H9 (cell line): ENCODE results near the gene FITM2. TPM values are rescaled to one million over a fixed set of nuclear protein-coding genes. Genes with fewer than 3 reads are reported as not detected.

Experiments
- DNase-seq: peaks from one replicate; pipeline ENCODE4 v3.0.0-alpha.2; 2017
- H2AFZ ChIP-seq: one replicate; pipeline ENCODE4 v1.6.1; 2013; ENCODE audit warnings: mild to moderate bottlenecking, low read length, control low read depth, moderate library complexity
- H2AK5ac ChIP-seq: 2 replicates; pipeline ENCODE4 v1.6.1; 2013; ENCODE audit warnings: low read length, control low read depth, mixed read lengths; ENCODE audit not compliant: insufficient read length
- H2BK120ac ChIP-seq: one replicate; pipeline ENCODE4 v1.6.1; 2013; ENCODE audit warnings: low read depth, mild to moderate bottlenecking, low read length, control low read depth, inconsistent platforms; ENCODE audit not compliant: poor library complexity, severe bottlenecking
- H2BK12ac ChIP-seq: 2 replicates; pipeline ENCODE4 v1.6.1; 2013; ENCODE audit warnings: low read length, control low read depth, mixed read lengths, low read depth; ENCODE audit not compliant: insufficient read length
- H2BK15ac ChIP-seq: 2 replicates; pipeline ENCODE4 v1.6.1; 2013; ENCODE audit warnings: low read depth, low read length, control low read depth
- H2BK20ac ChIP-seq: one replicate; pipeline ENCODE4 v1.6.1; 2013; ENCODE audit warnings: low read depth, mild to moderate bottlenecking, low read length, control low read depth, inconsistent platforms; ENCODE audit not compliant: poor library complexity, severe bottlenecking
- H2BK5ac ChIP-seq: 2 replicates; pipeline ENCODE4 v1.6.1; 2013; ENCODE audit warnings: low read length, control low read depth, mixed read lengths; ENCODE audit not compliant: insufficient read length
- H3K14ac ChIP-seq: 2 replicates; pipeline ENCODE4 v1.6.1; 2013; ENCODE audit warnings: low read length, control low read depth; ENCODE audit not compliant: insufficient read depth
- H3K18ac ChIP-seq: 2 replicates; pipeline ENCODE4 v1.6.1; 2013; ENCODE audit warnings: low read depth, mild to moderate bottlenecking, mixed read lengths, low read length, control low read depth; ENCODE audit not compliant: insufficient read length
- H3K23ac ChIP-seq: 2 replicates; pipeline ENCODE4 v1.6.1; 2013; ENCODE audit warnings: low read length, control low read depth, mixed read lengths, low read depth; ENCODE audit not compliant: insufficient read length
- H3K23me2 ChIP-seq: 2 replicates; pipeline ENCODE4 v1.6.1; 2013; ENCODE audit warnings: low read depth, mild to moderate bottlenecking, mixed read lengths, low read length, control low read depth; ENCODE audit not compliant: insufficient read length, poor library complexity, severe bottlenecking
- H3K27ac ChIP-seq: 2 replicates; pipeline ENCODE4 v1.5.1; 2013; ENCODE audit warnings: low read length, control low read depth, mixed read lengths, low read depth; ENCODE audit not compliant: insufficient read length
- H3K27me3 ChIP-seq: 2 replicates; pipeline ENCODE4 v1.6.1; 2013; ENCODE audit warnings: low read length, control low read depth, inconsistent platforms; ENCODE audit not compliant: insufficient read depth
- H3K4ac ChIP-seq: 2 replicates; pipeline ENCODE4 v1.6.1; 2013; ENCODE audit warnings: low read depth, mild to moderate bottlenecking, control low read depth, inconsistent platforms, low read length, moderate library complexity
- H3K4me1 ChIP-seq: 2 replicates; pipeline ENCODE4 v1.6.1; 2013; ENCODE audit warnings: low read length, control low read depth, inconsistent platforms; ENCODE audit not compliant: insufficient read depth
- H3K4me2 ChIP-seq: 2 replicates; pipeline ENCODE4 v1.6.1; 2013; ENCODE audit warnings: low read length, control low read depth, mixed read lengths; ENCODE audit not compliant: insufficient read length, insufficient read depth
- H3K56ac ChIP-seq: 2 replicates; pipeline ENCODE4 v1.6.1; 2013; ENCODE audit warnings: low read depth, mild to moderate bottlenecking, mixed read lengths, low read length, control low read depth; ENCODE audit not compliant: insufficient read length
- H3K79me1 ChIP-seq: 2 replicates; pipeline ENCODE4 v1.6.1; 2013; ENCODE audit warnings: low read depth, mild to moderate bottlenecking, moderate library complexity, low read length, control low read depth, inconsistent platforms; ENCODE audit not compliant: insufficient read depth, poor library complexity, severe bottlenecking
- H3K79me2 ChIP-seq: 2 replicates; pipeline ENCODE4 v1.6.1; 2013; ENCODE audit warnings: low read length, control low read depth, inconsistent platforms; ENCODE audit not compliant: insufficient read depth
- H3K9ac ChIP-seq: 2 replicates; pipeline ENCODE4 v1.6.1; 2013; ENCODE audit warnings: low read length, control low read depth, mixed read lengths; ENCODE audit not compliant: insufficient read length; ENCODE audit errors: extremely low read depth
- H3K9me3 ChIP-seq: one replicate; pipeline ENCODE4 v1.6.1; 2013; ENCODE audit warnings: low read depth, low read length, inconsistent platforms; ENCODE audit not compliant: control insufficient read depth
- H3T11ph ChIP-seq: one replicate; pipeline ENCODE4 v1.6.1; 2013; ENCODE audit warnings: mild to moderate bottlenecking, low read length, control low read depth, inconsistent platforms
- H4K20me1 ChIP-seq: one replicate; pipeline ENCODE4 v1.6.1; 2013; ENCODE audit not compliant: control insufficient read depth, insufficient read length, insufficient read depth
- H4K5ac ChIP-seq: 2 replicates; pipeline ENCODE4 v1.6.1; 2013; ENCODE audit warnings: low read depth, mild to moderate bottlenecking, mixed read lengths, low read length, control low read depth; ENCODE audit not compliant: insufficient read length
- H4K8ac ChIP-seq: replicated peaks from 2 replicates; pipeline ENCODE4 v1.6.1; 2013; ENCODE audit warnings: low read length, control low read depth, mixed read lengths, low read depth; ENCODE audit not compliant: insufficient read length
- H4K91ac ChIP-seq: 2 replicates; pipeline ENCODE4 v1.6.1; 2013; ENCODE audit warnings: low read depth, mild to moderate bottlenecking, moderate library complexity, mixed read lengths, low read length, control low read depth; ENCODE audit not compliant: insufficient read length
- H3K27ac Mint-ChIP-seq, 3 experiments: 2 replicates in 2 of 3; 3 replicates in 1 of 3; pipeline ENCODE4 v1.8.0; 2020 to 2021; ENCODE audit warnings: mixed read lengths in 3 of 3, mild to moderate bottlenecking in 1 of 3, moderate library complexity in 1 of 3
- H3K27me3 Mint-ChIP-seq: 2 replicates; pipeline ENCODE4 v1.8.0; 2021; ENCODE audit warnings: low read depth, mild to moderate bottlenecking, moderate library complexity, mixed read lengths
- H3K36me3 Mint-ChIP-seq, 3 experiments: 2 replicates in 2 of 3; 3 replicates in 1 of 3; pipeline ENCODE4 v1.8.0; 2020 to 2021; ENCODE audit warnings: low read depth in 3 of 3, mixed read lengths in 3 of 3; ENCODE audit not compliant: insufficient read depth in 1 of 3
- H3K4me1 Mint-ChIP-seq, 2 experiments: 2 replicates each; pipeline ENCODE4 v1.8.0; 2020; ENCODE audit warnings: mixed read lengths in 2 of 2
- H3K4me3 Mint-ChIP-seq, 2 experiments: 2 replicates in 1 of 2; 3 replicates in 1 of 2; pipeline ENCODE4 v1.8.0; 2020 to 2021; ENCODE audit warnings: mild to moderate bottlenecking in 2 of 2, mixed read lengths in 2 of 2, moderate library complexity in 1 of 2
- H3K9me3 Mint-ChIP-seq, 2 experiments: 2 replicates in 1 of 2; 3 replicates in 1 of 2; pipeline ENCODE4 v1.8.0; 2020; ENCODE audit warnings: mild to moderate bottlenecking in 2 of 2, mixed read lengths in 2 of 2, moderate library complexity in 1 of 2
- WGBS: extraction: QIAGEN DNeasy Blood & Tissue Kit; methylation state at CpG from one replicate; pipeline ENCODE4 v1.1.7; 2013; ENCODE audit warnings: missing lambda C conversion rate, low lambda C conversion rate, mixed read lengths; ENCODE audit not compliant: insufficient read length; ENCODE audit errors: extremely low coverage; 5-methylcytosine and 5-hydroxymethylcytosine counted together
- total RNA-seq: library from RNA; stranded (reverse); gene quantifications from 2 replicates; pipeline ENCODE4 v1.2.1, GENCODE V29; 2021
- TF ChIP-seq, protein P1 (sequence below): fragments of 200-600 bp; sonication (generic); conservative IDR thresholded peaks from 3 replicates; pipeline ENCODE4 v1.8.0; 2021; ENCODE audit warnings: antibody characterized with exemption, mild to moderate bottlenecking

The FITM2 gene
- total RNA-seq, 1 experiment from 2014 or later, result 1.7 TPM

- H3K4me3 Mint-ChIP-seq, result no peak overlapping the region
- no CpG with 5 or more reads among the region's 8 CpGs for WGBS
- H3K14ac ChIP-seq, result no peak overlapping the region
- no peaks in the 10 kb centered on the region for H3K79me2 ChIP-seq
- no peaks in the 10 kb centered on the region; a peak in 1 of 5 replicates for H3K9me3 Mint-ChIP-seq
- TF ChIP-seq, protein P1, sequence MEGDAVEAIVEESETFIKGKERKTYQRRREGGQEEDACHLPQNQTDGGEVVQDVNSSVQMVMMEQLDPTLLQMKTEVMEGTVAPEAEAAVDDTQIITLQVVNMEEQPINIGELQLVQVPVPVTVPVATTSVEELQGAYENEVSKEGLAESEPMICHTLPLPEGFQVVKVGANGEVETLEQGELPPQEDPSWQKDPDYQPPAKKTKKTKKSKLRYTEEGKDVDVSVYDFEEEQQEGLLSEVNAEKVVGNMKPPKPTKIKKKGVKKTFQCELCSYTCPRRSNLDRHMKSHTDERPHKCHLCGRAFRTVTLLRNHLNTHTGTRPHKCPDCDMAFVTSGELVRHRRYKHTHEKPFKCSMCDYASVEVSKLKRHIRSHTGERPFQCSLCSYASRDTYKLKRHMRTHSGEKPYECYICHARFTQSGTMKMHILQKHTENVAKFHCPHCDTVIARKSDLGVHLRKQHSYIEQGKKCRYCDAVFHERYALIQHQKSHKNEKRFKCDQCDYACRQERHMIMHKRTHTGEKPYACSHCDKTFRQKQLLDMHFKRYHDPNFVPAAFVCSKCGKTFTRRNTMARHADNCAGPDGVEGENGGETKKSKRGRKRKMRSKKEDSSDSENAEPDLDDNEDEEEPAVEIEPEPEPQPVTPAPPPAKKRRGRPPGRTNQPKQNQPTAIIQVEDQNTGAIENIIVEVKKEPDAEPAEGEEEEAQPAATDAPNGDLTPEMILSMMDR, result no peak
- no peaks in the 10 kb centered on the region for H4K20me1 ChIP-seq
- no peak overlapping the region for H2BK120ac ChIP-seq
- no peak for DNase-seq
- H3K4me2 ChIP-seq, result no peak overlapping the region
- no peak overlapping the region for H4K8ac ChIP-seq
- H3K4me1 ChIP-seq, result no peaks in the 10 kb centered on the region
- H3K9ac ChIP-seq, result no peak overlapping the region
- H3K27me3 ChIP-seq, result no peaks in the 10 kb centered on the region
- no peaks in the 10 kb centered on the region for H3K79me1 ChIP-seq
- no peak overlapping the region for H2BK12ac ChIP-seq
- no peak overlapping the region for H3K23ac ChIP-seq
- no peak overlapping the region for H2BK20ac ChIP-seq
- H3K36me3 Mint-ChIP-seq, result no peaks in the 10 kb centered on the region
- H3K27ac ChIP-seq, result no peak overlapping the region
- no peak overlapping the region for H3K27ac Mint-ChIP-seq
- no peaks in the 10 kb centered on the region for H3K23me2 ChIP-seq
- no peak overlapping the region for H2AK5ac ChIP-seq
- H3K56ac ChIP-seq, result no peak overlapping the region
- H3K9me3 ChIP-seq, result no peaks in the 10 kb centered on the region
- H3T11ph ChIP-seq, result no peak overlapping the region
- no peak overlapping the region for H4K91ac ChIP-seq
- peaks cover 3 to 5% of the 10 kb centered on the region in 2 experiments; a peak in 3 of 4 replicates for H3K4me1 Mint-ChIP-seq
- H2AFZ ChIP-seq, result no peak overlapping the region
- 0 out of 2 replicates have a peak overlapping the region, but pooled peaks have one; percentile 6 for H2BK15ac ChIP-seq
- no peak overlapping the region for H3K4ac ChIP-seq
- no peak overlapping the region for H3K18ac ChIP-seq
- H4K5ac ChIP-seq, result no peak overlapping the region
- H2BK5ac ChIP-seq, result no peak overlapping the region
- peaks cover 4% of the 10 kb centered on the region; the same call in 1 of the 2 replicates for H3K27me3 Mint-ChIP-seq
Observed at GRCh38 chr20:44345147-44345546, 34.1 kb upstream of the FITM2 start.
